DMS79 (cell line): ENCODE measurements around the gene AFAP1L1.

ENCODE experiments used
- DNase-seq: peaks from one replicate; lab custom pipeline; 2025; lab: John Stamatoyannopoulos, UW

The AFAP1L1 gene

GRCh38 chr5:149314571-149315111 lies 43.0 kb downstream of the AFAP1L1 start:
- no peak for DNase-seq

GRCh38 chr5:149315753-149316152 lies 44.1 kb downstream of the AFAP1L1 start:
- DNase-seq, result no peak

GRCh38 chr5:149317281-149318048 lies 45.8 kb downstream of the AFAP1L1 start:
- no peak for DNase-seq

- no peak for DNase-seq
These were observed 47.5 kb downstream of the AFAP1L1 start for GRCh38 chr5:149319174-149319573.

- DNase-seq, result peak; percentile 43
These were observed 49.2 kb downstream of the AFAP1L1 start for GRCh38 chr5:149320791-149321330.

GRCh38 chr5:149322518-149322917 lies 50.9 kb downstream of the AFAP1L1 start:
- no peak for DNase-seq

GRCh38 chr5:149323210-149323609 lies 51.6 kb downstream of the AFAP1L1 start:
- DNase-seq, result no peak

GRCh38 chr5:149323621-149324205 lies 52.1 kb downstream of the AFAP1L1 start:
- no peak for DNase-seq

GRCh38 chr5:149324641-149325040 lies 53.0 kb downstream of the AFAP1L1 start:
- DNase-seq, result no peak

- peak; percentile 18 for DNase-seq
These were observed 53.6 kb downstream of the AFAP1L1 start for GRCh38 chr5:149325166-149325735.

- no peak for DNase-seq
These were observed 54.2 kb downstream of the AFAP1L1 start for GRCh38 chr5:149325894-149326293.

- DNase-seq, result no peak
These were observed 55.0 kb downstream of the AFAP1L1 start for GRCh38 chr5:149326611-149327010.

GRCh38 chr5:149328177-149328576 lies 56.5 kb downstream of the AFAP1L1 start:
- no peak for DNase-seq

- DNase-seq, result no peak
These were observed 62.2 kb downstream of the AFAP1L1 start for GRCh38 chr5:149333711-149334443.

- DNase-seq, result peak; percentile 45
These were observed 66.1 kb downstream of the AFAP1L1 start for GRCh38 chr5:149337736-149338135.

GRCh38 chr5:149338364-149338763 lies 66.7 kb downstream of the AFAP1L1 start:
- DNase-seq, result no peak

- no peak for DNase-seq
These were observed 69.3 kb downstream of the AFAP1L1 start for GRCh38 chr5:149340920-149341319.

GRCh38 chr5:149341876-149342275 lies 70.2 kb downstream of the AFAP1L1 start:
- DNase-seq, result no peak

- DNase-seq, result no peak
These were observed 72.5 kb downstream of the AFAP1L1 start for GRCh38 chr5:149344151-149344550.

GRCh38 chr5:149345147-149345891 lies 73.7 kb downstream of the AFAP1L1 start, which contains the start of gene GRPEL2:
GRPEL2 (plus strand) TSS chr5:149345499; CDS start chr5:149345540, 41 bp downstream.
- DNase-seq, result peak; percentile 80

- DNase-seq, result no peak
These were observed 74.2 kb downstream of the AFAP1L1 start for GRCh38 chr5:149345892-149346222.
